ENCODE data around the gene TMED1.

GRCh38 chr19:10848230-10848856, 12.3 kb upstream of the TMED1 start, which contains the start of gene C19orf38:
- TF ChIP-seq CTCF (conservative IDR thresholded peaks at IDR 0.05) (no peak), EZH2 (IDR thresholded peaks at IDR 0.05; ENCODE audit: low read depth) (no peak)
